ENCODE results near the gene IGFBP2. TPM values are rescaled to one million over a fixed set of nuclear protein-coding genes. Genes with fewer than 3 reads are reported as not detected.

IGFBP2 gene
- total and polyA plus RNA-seq, 2 of the 4 experiments (the other 2 are of a cell fraction) = 33.5 to 236 TPM

DNA sequence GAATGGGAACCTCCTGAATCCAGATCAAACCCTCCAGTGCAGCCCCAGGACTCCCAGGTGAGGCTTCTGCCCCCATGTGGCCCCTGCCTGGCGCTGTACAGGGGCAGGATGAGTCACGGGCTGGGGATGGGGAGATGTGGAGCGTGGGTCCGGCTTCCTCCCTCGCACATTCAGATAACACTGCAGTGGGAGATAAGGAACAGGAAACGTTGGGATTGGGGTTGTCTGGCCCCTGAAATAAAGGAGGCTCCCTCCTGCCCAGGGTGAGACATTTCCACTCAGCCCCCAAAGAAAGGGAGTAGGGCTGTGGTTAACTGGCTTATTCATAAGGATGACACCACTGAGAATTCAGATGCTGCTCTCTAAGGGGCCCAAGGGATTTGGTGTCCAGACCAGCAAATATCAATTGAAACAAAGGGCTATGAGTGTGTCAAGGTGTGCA lies 31.4 kb downstream of the IGFBP2 start:
- Histone ChIP-seq H2AFZ (replicated peaks; ENCODE audit: low read length, poor library complexity) (peak overlapping the region; percentile 19), H3K9ac (ENCODE audit: low read depth, low read length) (no peak overlapping the region), H4K91ac (ENCODE audit: insufficient read depth, low read depth, low read length) (no peak overlapping the region; the same call in 1 of the 2 replicates), H2BK20ac (ENCODE audit: low read depth, low read length) (peak overlapping the region; percentile 26; the same call in 1 of the 2 replicates), H3K9me1 (ENCODE audit: insufficient read depth, low read length) (no peaks in the 10 kb centered on the region), H4K8ac (ENCODE audit: low read depth in 2 of 2, low read length in 2 of 2) (no peak overlapping the region), H3K56ac (ENCODE audit: extremely low read depth, insufficient read depth, low read length) (no peak overlapping the region), H3K23ac (ENCODE audit: low read depth, low read length) (no peak overlapping the region), H3K4me1 (ENCODE audit: control insufficient read depth, insufficient read depth, low read length) (no peaks in the 10 kb centered on the region; the same call in 1 of the 2 replicates), H3K79me1 (ENCODE audit: low read depth in 1 of 2, low read length in 2 of 2) (no peaks in the 10 kb centered on the region), H3K27me3 (ENCODE audit: control insufficient read depth, insufficient read depth, low read length) (no peaks in the 10 kb centered on the region), H2AK9ac (replicated peaks; ENCODE audit: low read depth, low read length, poor library complexity) (no peak overlapping the region), H2BK15ac (ENCODE audit: low read depth, low read length) (no peak overlapping the region), H4K5ac (ENCODE audit: low read depth, low read length) (no peak overlapping the region), H2AK5ac (ENCODE audit: low read depth, low read length) (no peak overlapping the region), H4K20me1 (ENCODE audit: insufficient read depth, low read length) (no peaks in the 10 kb centered on the region; the same call in 1 of the 2 replicates), H3K27ac (ENCODE audit: insufficient read depth, low read length) (no peak overlapping the region), H3K14ac (replicated peaks; ENCODE audit: low read depth, low read length) (no peak overlapping the region), H3K4ac (ENCODE audit: low read depth, low read length) (peak overlapping the region; percentile 11; the same call in 1 of the 2 replicates), H3K4me2 (ENCODE audit: low read depth, low read length) (no peak overlapping the region), H2BK5ac (ENCODE audit: low read depth, low read length, poor library complexity, severe bottlenecking) (no peak overlapping the region), H3K4me3 (ENCODE audit: insufficient read depth, low read depth, low read length) (no peak overlapping the region), H3K9me3 (ENCODE audit: control insufficient read depth, insufficient read depth, low read length) (no peaks in the 10 kb centered on the region), H3K36me3 (ENCODE audit: control insufficient read depth, insufficient read depth, low read length) (peaks cover 2% of the 10 kb centered on the region; the same call in 1 of the 2 replicates), H2BK120ac (ENCODE audit: low read depth, low read length) (no peak overlapping the region), H3K18ac (ENCODE audit: low read depth, low read length) (no peak overlapping the region)
- TF ChIP-seq RAD21 (IDR thresholded peaks at IDR 0.05; ENCODE audit: low read length) (peak; percentile 37), MAFK (IDR thresholded peaks at IDR 0.05; ENCODE audit: low read depth, low read length) (no peak), RFX5 (IDR thresholded peaks at IDR 0.05; ENCODE audit: low read depth, low read length) (no peak), RCOR1 (IDR thresholded peaks at IDR 0.05; ENCODE audit: insufficient replicate concordance, low read length) (no peak), POLR2A (IDR thresholded peaks at IDR 0.05; ENCODE audit: low read depth, low read length) (no peak), MXI1 (IDR thresholded peaks at IDR 0.05; ENCODE audit: borderline replicate concordance, low read depth, low read length) (no peak), CEBPB (IDR thresholded peaks at IDR 0.05; ENCODE audit: low read depth, low read length) (no peak), FOS (IDR thresholded peaks at IDR 0.05; ENCODE audit: low read depth, low read length) (peak; percentile 40), BHLHE40 (IDR thresholded peaks at IDR 0.05; ENCODE audit: low read depth, low read length) (no peak), MAZ (IDR thresholded peaks at IDR 0.05; ENCODE audit: borderline replicate concordance, low read depth, low read length) (no peak), NFE2L2 (IDR thresholded peaks at IDR 0.05; ENCODE audit: low read depth, low read length) (no peak), SMC3 (IDR thresholded peaks at IDR 0.05; ENCODE audit: low read depth, low read length) (peak; percentile 33; the same call in 1 of the 2 replicates), CHD1 (IDR thresholded peaks at IDR 0.05; ENCODE audit: low read depth, low read length) (no peak)
- TF ChIP-seq, protein P1, sequence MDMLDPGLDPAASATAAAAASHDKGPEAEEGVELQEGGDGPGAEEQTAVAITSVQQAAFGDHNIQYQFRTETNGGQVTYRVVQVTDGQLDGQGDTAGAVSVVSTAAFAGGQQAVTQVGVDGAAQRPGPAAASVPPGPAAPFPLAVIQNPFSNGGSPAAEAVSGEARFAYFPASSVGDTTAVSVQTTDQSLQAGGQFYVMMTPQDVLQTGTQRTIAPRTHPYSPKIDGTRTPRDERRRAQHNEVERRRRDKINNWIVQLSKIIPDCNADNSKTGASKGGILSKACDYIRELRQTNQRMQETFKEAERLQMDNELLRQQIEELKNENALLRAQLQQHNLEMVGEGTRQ (IDR thresholded peaks at IDR 0.05; ENCODE audit: low read depth, low read length) = no peak
- TF ChIP-seq, protein P2, sequence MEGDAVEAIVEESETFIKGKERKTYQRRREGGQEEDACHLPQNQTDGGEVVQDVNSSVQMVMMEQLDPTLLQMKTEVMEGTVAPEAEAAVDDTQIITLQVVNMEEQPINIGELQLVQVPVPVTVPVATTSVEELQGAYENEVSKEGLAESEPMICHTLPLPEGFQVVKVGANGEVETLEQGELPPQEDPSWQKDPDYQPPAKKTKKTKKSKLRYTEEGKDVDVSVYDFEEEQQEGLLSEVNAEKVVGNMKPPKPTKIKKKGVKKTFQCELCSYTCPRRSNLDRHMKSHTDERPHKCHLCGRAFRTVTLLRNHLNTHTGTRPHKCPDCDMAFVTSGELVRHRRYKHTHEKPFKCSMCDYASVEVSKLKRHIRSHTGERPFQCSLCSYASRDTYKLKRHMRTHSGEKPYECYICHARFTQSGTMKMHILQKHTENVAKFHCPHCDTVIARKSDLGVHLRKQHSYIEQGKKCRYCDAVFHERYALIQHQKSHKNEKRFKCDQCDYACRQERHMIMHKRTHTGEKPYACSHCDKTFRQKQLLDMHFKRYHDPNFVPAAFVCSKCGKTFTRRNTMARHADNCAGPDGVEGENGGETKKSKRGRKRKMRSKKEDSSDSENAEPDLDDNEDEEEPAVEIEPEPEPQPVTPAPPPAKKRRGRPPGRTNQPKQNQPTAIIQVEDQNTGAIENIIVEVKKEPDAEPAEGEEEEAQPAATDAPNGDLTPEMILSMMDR (conservative IDR thresholded peaks at IDR 0.05; ENCODE audit: low read depth, low read length) = peak; percentile 45
- TF ChIP-seq, protein P3, sequence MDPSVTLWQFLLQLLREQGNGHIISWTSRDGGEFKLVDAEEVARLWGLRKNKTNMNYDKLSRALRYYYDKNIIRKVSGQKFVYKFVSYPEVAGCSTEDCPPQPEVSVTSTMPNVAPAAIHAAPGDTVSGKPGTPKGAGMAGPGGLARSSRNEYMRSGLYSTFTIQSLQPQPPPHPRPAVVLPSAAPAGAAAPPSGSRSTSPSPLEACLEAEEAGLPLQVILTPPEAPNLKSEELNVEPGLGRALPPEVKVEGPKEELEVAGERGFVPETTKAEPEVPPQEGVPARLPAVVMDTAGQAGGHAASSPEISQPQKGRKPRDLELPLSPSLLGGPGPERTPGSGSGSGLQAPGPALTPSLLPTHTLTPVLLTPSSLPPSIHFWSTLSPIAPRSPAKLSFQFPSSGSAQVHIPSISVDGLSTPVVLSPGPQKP (IDR thresholded peaks at IDR 0.05; ENCODE audit: borderline replicate concordance, low read depth, low read length) = no peak
- no TSS peak for BruUV-seq (replicated peaks)
- WGBS, 2 experiments (ENCODE audit: extremely low coverage in 2 of 2, insufficient read length in 1 of 2) = no CpG with 5 or more reads among the region's 6 CpGs
- ATAC-seq (ENCODE audit: low read depth) (0 out of 2 replicates have a peak, but pooled peaks have one; percentile 10), DNase-seq (peak; percentile 45)
- POLR2A ChIA-PET (ENCODE audit: unreplicated experiment) = no interaction called here
- CTCF ChIA-PET = interaction anchor here (10.0 kb wide), 1 partner anchor 147 kb away, joined by 88 read pairs; no protein-coding TSS in a partner anchor
- intact Hi-C loops (cut with micrococcal nuclease) (loop anchor here (5.0 to 10.0 kb wide), 2 partner anchors 442 to 630 kb away; no protein-coding TSS in a partner anchor), in situ Hi-C loops (cut with MboI; ENCODE audit: low sequenced_read_pairs) (loop anchor here (5.0 to 10.0 kb wide), 2 partner anchors 147 to 440 kb away; no protein-coding TSS in a partner anchor), dilution Hi-C loops (cut with HindIII; ENCODE audit: low sequenced_read_pairs, unreplicated experiment) (loop anchor here (25.0 kb wide), 1 partner anchor 152 kb away; no protein-coding TSS in a partner anchor)
